Measurements from ENCODE around the gene UNG.

UNG gene

GRCh38 chr12:109089683-109090082, 7.7 kb upstream of the UNG start:
- DNase-seq = no peak

- DNase-seq = peak in 3 of 4 experiments; percentile 14 to 20 (median 16)
These were observed 4.8 kb upstream of the UNG start for GRCh38 chr12:109092497-109093021.

GRCh38 chr12:109093022-109093918, 4.1 kb upstream of the UNG start, which contains the start of gene ALKBH2:
TSS of gene ALKBH2 (minus strand) at chr12:109093472. CDS start at chr12:109092786, 686 bp downstream.
- DNase-seq = peak; percentile 96 to 97 (median 97)

GRCh38 chr12:109097140-109097434, 310 bp upstream of the UNG start:
- DNase-seq = no peak

GRCh38 chr12:109098183-109098604, 797 bp downstream of the UNG start:
- DNase-seq = peak; percentile 58 to 74 (median 64)

- DNase-seq = no peak
These were observed 1.3 kb downstream of the UNG start for GRCh38 chr12:109098651-109099050.

GRCh38 chr12:109099431-109100020, 2.1 kb downstream of the UNG start:
- DNase-seq = no peak

GRCh38 chr12:109100741-109101140, 3.3 kb downstream of the UNG start:
- peak in 3 of 4 experiments; percentile 49 to 56 (median 50) for DNase-seq

GRCh38 chr12:109102491-109102890, 5.1 kb downstream of the UNG start:
- DNase-seq = no peak

- no peak for DNase-seq
These were observed 7.8 kb downstream of the UNG start for GRCh38 chr12:109105176-109105575.

GRCh38 chr12:109109746-109110350, 12.5 kb downstream of the UNG start:
- no peak for DNase-seq

- DNase-seq = peak; percentile 50 to 87 (median 74)
These were observed 13.6 kb downstream of the UNG start for GRCh38 chr12:109110988-109111495.

- DNase-seq = peak in 3 of 4 experiments; percentile 23 to 39 (median 28)
These were observed 15.5 kb downstream of the UNG start for GRCh38 chr12:109112720-109113465.

- DNase-seq = peak in 1 of 4 experiments; percentile 20
These were observed 16.4 kb downstream of the UNG start for GRCh38 chr12:109113661-109114321.

- no peak for DNase-seq
These were observed 17.2 kb downstream of the UNG start for GRCh38 chr12:109114644-109115043.

GRCh38 chr12:109115404-109115757, 18.0 kb downstream of the UNG start:
- DNase-seq = no peak

- DNase-seq = peak; percentile 63 to 82 (median 78)
These were observed 18.6 kb downstream of the UNG start, which contains the start of gene ACACB for GRCh38 chr12:109115758-109116610. TSS of gene ACACB (plus strand) at chr12:109116587. CDS start at chr12:109139406, 22,819 bp downstream.

- no peak for DNase-seq
These were observed 19.2 kb downstream of the UNG start for GRCh38 chr12:109116611-109116949.

- DNase-seq = no peak
These were observed 22.7 kb downstream of the UNG start for GRCh38 chr12:109120095-109120494.

GRCh38 chr12:109120557-109120956, 23.2 kb downstream of the UNG start:
- DNase-seq = no peak

Measured in suppressor macrophage (primary cell).